Ascending aorta (tissue), 2 donors: ENCODE measurements around the gene IFNGR1. TPM values are rescaled to one million over a fixed set of nuclear protein-coding genes. Genes with fewer than 3 reads are reported as not detected.

ENCODE experiments used
- DNase-seq, 2 donors: peaks; one replicate each; pipeline ENCODE4 v3.0.0-alpha.2; 2019; ENCODE audit warnings: low spot score in 2 of 2
- H3K27ac ChIP-seq, 2 donors: fragments of 200-600 bp; sonication (generic); one replicate each; pipeline ENCODE4 v1.5.1; 2016 to 2017; ENCODE audit warnings: mild to moderate bottlenecking in 1 of 2
- H3K27me3 ChIP-seq: fragments of 200-600 bp; sonication (generic); one replicate; pipeline ENCODE4 v1.5.1; 2017
- H3K36me3 ChIP-seq, 2 donors: fragments of 200-600 bp; sonication (generic); one replicate each; pipeline ENCODE4 v1.5.1; 2016
- H3K4me1 ChIP-seq, 2 donors: fragments of 200-600 bp; sonication (generic); one replicate each; pipeline ENCODE4 v1.5.1; 2016 to 2017; ENCODE audit warnings: mild to moderate bottlenecking in 1 of 2
- H3K4me3 ChIP-seq, 2 donors: fragments of 200-600 bp; sonication (generic); one replicate each; pipeline ENCODE4 v1.5.1; 2016 to 2017; ENCODE audit warnings: mild to moderate bottlenecking in 1 of 2
- H3K9me3 ChIP-seq, 2 donors: fragments of 200-600 bp; sonication (generic); one replicate each; pipeline ENCODE4 v1.5.1; 2016
- CTCF ChIP-seq, 3 experiments: fragments of 200-600 bp in 2 of 3; fragments of 450-650 bp in 1 of 3; sonication (generic) in 2 of 3; IDR thresholded peaks; one replicate each; pipeline ENCODE4 v1.5.1; 2016 to 2019; ENCODE audit warnings: antibody characterized with exemption in 3 of 3, mild to moderate bottlenecking in 1 of 3, moderate library complexity in 1 of 3
- intact Hi-C: fragments of 100-400 bp; cut with DNase I; formaldehyde crosslinking; loops from one replicate; pipeline ENCODE4 v1.15.1; 2023
- total RNA-seq: library from RNA; depleted of rRNA; stranded (reverse); fragments of >200 nt; gene quantifications from one replicate; pipeline ENCODE4 v1.1.0, GENCODE V29; 2016

IFNGR1 gene
- total RNA-seq, 1 donor from 2014 or later: 47.7 TPM

DNA sequence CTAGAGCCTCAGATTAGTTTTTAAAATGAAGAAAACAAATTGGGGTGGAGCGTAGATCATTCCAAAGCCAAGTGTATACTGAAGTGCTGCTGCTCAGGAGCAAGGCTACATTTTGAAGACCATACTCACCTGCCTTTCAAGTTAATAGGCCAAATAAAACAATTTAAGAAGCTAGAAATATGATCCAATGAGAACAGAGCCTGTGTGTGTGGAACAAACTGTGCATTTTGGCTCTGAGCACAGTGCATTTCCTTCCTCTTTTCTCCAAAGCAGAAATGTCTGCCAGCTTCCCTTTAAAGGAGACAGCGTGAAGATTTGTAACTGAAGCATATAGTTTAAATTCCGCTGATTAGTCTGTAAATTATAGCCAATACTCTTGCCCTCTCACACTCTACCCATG is 3.2 kb upstream of the IFNGR1 start:
- H3K4me1 ChIP-seq: peaks cover 2 to 34% of the 10 kb centered on the region in 2 donors

GRCh38 chr6:137219664-137220252 is 573 bp upstream of the IFNGR1 start:
- intact Hi-C loops: loop anchor here (2.0 to 10.0 kb wide), 6 partner anchors 93 to 1725 kb away; partner anchors contain the start of genes AHI1, BCLAF1, PEX7 and TNFAIP3
- no peak for DNase-seq
- Histone ChIP-seq H3K4me1 (peaks cover 2 to 43% of the 10 kb centered on the region in 2 donors), H3K36me3 (no peaks in the 10 kb centered on the region), H3K27ac (peak overlapping the region; percentile 99), H3K9me3 (no peaks in the 10 kb centered on the region), H3K4me3 (peak overlapping the region; percentile 87 to 93), H3K27me3 (no peaks in the 10 kb centered on the region)
- no peak for TF ChIP-seq CTCF (IDR thresholded peaks at IDR 0.05)

More for the DNA sequence above, 3.2 kb upstream of the IFNGR1 start:
- H3K4me3 ChIP-seq: peak overlapping the region in 1 of 2 donors; percentile 32
- H3K27me3 ChIP-seq: no peaks in the 10 kb centered on the region
- no peaks in the 10 kb centered on the region for H3K9me3 ChIP-seq
- H3K36me3 ChIP-seq: no peaks in the 10 kb centered on the region
- intact Hi-C loops: loop anchor here (2.0 to 10.0 kb wide), 2 partner anchors 616 to 638 kb away; no protein-coding TSS in a partner anchor
- no peak for DNase-seq
- peak overlapping the region; percentile 54 to 81 for H3K27ac ChIP-seq
- TF ChIP-seq CTCF (IDR thresholded peaks at IDR 0.05): no peak

DNA sequence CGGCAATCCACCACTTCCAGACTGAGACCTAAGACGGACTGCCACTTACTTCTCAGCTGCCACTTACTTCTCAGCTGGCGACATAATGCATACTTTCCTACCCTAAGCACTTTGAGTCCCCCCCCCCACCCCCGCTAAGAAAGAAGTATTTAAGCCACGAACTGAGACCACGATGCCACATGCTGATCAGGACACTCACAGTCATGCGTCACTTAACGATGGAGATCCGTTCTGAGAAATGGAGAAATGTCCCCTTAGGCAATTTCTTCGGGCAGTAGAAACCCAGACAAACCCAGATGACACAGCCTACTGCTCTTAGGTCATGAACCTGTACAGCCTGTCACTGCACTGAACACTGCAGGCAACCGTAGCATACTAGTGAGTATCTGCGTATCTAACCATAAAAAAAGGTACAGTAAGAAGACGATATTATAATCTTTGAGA is 690 bp downstream of the IFNGR1 start:
- Histone ChIP-seq H3K36me3 (no peaks in the 10 kb centered on the region), H3K9me3 (no peaks in the 10 kb centered on the region), H3K27me3 (no peaks in the 10 kb centered on the region), H3K4me3 (peak overlapping the region; percentile 87 to 93), H3K4me1 (peaks cover 6 to 49% of the 10 kb centered on the region in 2 donors), H3K27ac (peak overlapping the region; percentile 99)
- intact Hi-C loops: loop anchor here (2.0 to 10.0 kb wide), 5 partner anchors 94 to 1724 kb away; partner anchors contain the start of genes AHI1, BCLAF1, PEX7 and TNFAIP3
- peak; percentile 14 to 85 for DNase-seq
- no peak for TF ChIP-seq CTCF (IDR thresholded peaks at IDR 0.05)

GRCh38 chr6:137217801-137218472 is 1.2 kb downstream of the IFNGR1 start:
- peak overlapping the region; percentile 99 for H3K27ac ChIP-seq
- H3K9me3 ChIP-seq: no peaks in the 10 kb centered on the region
- intact Hi-C loops: loop anchor here (2.0 to 10.0 kb wide), 5 partner anchors 94 to 1723 kb away; partner anchors contain the start of genes AHI1, BCLAF1, PEX7 and TNFAIP3
- peaks cover 4 to 48% of the 10 kb centered on the region in 2 donors for H3K4me1 ChIP-seq
- H3K36me3 ChIP-seq: no peaks in the 10 kb centered on the region
- DNase-seq: peak; percentile 12 to 78
- TF ChIP-seq CTCF (IDR thresholded peaks at IDR 0.05): no peak
- peak overlapping the region; percentile 87 to 93 for H3K4me3 ChIP-seq
- no peaks in the 10 kb centered on the region for H3K27me3 ChIP-seq

GRCh38 chr6:137216875-137217553 is 2.2 kb downstream of the IFNGR1 start:
- TF ChIP-seq CTCF (IDR thresholded peaks at IDR 0.05): no peak
- Histone ChIP-seq H3K36me3 (no peaks in the 10 kb centered on the region), H3K4me3 (peak overlapping the region; percentile 87 to 93), H3K4me1 (peaks cover 8 to 50% of the 10 kb centered on the region in 2 donors), H3K9me3 (no peaks in the 10 kb centered on the region), H3K27me3 (no peaks in the 10 kb centered on the region), H3K27ac (peak overlapping the region; percentile 99)
- intact Hi-C loops: loop anchor here (5.0 to 10.0 kb wide), 4 partner anchors 95 to 1722 kb away; partner anchors contain the start of genes AHI1, BCLAF1 and TNFAIP3
- DNase-seq: no peak
